Neural progenitor cell (in vitro differentiated cells): Measurements from ENCODE around the gene DDX31.

Experiments used
- EZH2 ChIP-seq: fragments of 200-600 bp; sonication (generic); IDR thresholded peaks from 2 replicates; pipeline ENCODE4 v1.6.1; 2017; ENCODE audit warnings: antibody characterized with exemption, mild to moderate bottlenecking, moderate library complexity
- EZH2phosphoT487 ChIP-seq: fragments of 200-600 bp; sonication (generic); IDR thresholded peaks from 2 replicates; pipeline ENCODE4 v1.6.1; 2017; ENCODE audit warnings: antibody characterized with exemption
- TF ChIP-seq, protein P1 (sequence below): fragments of 200-600 bp; sonication (generic); IDR thresholded peaks from 2 replicates; pipeline ENCODE4 v1.5.1; 2017; ENCODE audit warnings: antibody characterized with exemption, mild to moderate bottlenecking

DNA sequence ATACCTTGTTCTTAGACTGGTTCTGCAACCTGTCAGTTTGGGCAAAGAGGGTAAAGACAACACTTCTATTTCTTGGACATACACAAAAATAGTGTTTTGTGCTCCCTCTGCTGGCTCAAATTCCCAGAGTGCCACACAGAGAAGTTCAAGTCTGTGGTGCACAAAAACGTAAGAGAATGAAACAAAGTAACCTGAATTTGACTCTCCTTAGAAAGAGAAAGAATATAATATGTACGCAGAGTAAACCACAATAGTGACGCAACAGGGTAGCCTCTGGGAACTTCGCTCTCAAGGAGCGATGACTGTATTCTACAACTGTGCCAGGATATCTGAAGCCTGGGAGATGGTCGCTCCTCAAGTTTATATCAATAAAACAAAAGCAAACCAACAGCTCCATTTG lies 18.5 kb downstream of the DDX31 start:
- no peak for TF ChIP-seq EZH2phosphoT487
- TF ChIP-seq EZH2 = no peak
- TF ChIP-seq, protein P1, sequence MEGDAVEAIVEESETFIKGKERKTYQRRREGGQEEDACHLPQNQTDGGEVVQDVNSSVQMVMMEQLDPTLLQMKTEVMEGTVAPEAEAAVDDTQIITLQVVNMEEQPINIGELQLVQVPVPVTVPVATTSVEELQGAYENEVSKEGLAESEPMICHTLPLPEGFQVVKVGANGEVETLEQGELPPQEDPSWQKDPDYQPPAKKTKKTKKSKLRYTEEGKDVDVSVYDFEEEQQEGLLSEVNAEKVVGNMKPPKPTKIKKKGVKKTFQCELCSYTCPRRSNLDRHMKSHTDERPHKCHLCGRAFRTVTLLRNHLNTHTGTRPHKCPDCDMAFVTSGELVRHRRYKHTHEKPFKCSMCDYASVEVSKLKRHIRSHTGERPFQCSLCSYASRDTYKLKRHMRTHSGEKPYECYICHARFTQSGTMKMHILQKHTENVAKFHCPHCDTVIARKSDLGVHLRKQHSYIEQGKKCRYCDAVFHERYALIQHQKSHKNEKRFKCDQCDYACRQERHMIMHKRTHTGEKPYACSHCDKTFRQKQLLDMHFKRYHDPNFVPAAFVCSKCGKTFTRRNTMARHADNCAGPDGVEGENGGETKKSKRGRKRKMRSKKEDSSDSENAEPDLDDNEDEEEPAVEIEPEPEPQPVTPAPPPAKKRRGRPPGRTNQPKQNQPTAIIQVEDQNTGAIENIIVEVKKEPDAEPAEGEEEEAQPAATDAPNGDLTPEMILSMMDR = peak; percentile 52
